NT2/D1 (cell line): ENCODE results near the gene NME7.

Experiments
- SUZ12 ChIP-seq: IDR thresholded peaks from 2 replicates; pipeline ENCODE4 v1.6.1; 2011; ENCODE audit not compliant: insufficient read length, insufficient read depth; ENCODE audit errors: extremely low read depth
- YY1 ChIP-seq: IDR thresholded peaks from 2 replicates; pipeline ENCODE4 v1.6.1; 2011; ENCODE audit not compliant: insufficient read length, insufficient read depth
- ZNF274 ChIP-seq: IDR thresholded peaks from 2 replicates; pipeline ENCODE4 v1.6.1; 2011; ENCODE audit warnings: mild to moderate bottlenecking, low read depth, low read length

GRCh38 chr1:169318536-169319244 lies 48.9 kb downstream of the NME7 start:
- no peak for TF ChIP-seq ZNF274
- no peak for TF ChIP-seq SUZ12
- no peak for TF ChIP-seq YY1
